NCI-H187 treated with DMSO at 0.1 percent for 48 hours (cell line): Measurements from ENCODE around the gene FAU.
A peak's percentile ranks its signal among the peaks of the same experiment; 100 is the strongest.
"Not testable (repeated sequence)": the region's sequence is repeated elsewhere in the genome, so short reads cannot be mapped to it uniquely, and the experiment has no call there.

Experiments used
- DNase-seq: peaks from one replicate; lab custom pipeline; 2025; lab: John Stamatoyannopoulos, UW

The FAU gene

DNA sequence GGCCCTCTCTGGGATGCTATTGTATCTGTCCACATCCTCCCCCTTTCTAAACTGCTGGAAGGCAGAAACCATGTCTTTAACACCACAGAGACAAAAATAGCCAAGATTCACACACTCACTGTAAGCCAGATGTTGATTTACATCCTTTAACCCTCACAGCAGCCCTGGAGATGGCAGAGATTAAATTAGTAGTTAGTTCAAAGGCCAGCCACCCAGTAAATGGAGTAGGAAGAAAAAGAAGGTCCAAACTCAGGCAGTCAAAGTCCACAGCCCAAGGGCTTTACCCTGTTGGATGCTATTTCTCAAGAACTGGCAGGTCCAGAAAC is 2.3 kb downstream of the FAU start:
- no peak for DNase-seq

DNA sequence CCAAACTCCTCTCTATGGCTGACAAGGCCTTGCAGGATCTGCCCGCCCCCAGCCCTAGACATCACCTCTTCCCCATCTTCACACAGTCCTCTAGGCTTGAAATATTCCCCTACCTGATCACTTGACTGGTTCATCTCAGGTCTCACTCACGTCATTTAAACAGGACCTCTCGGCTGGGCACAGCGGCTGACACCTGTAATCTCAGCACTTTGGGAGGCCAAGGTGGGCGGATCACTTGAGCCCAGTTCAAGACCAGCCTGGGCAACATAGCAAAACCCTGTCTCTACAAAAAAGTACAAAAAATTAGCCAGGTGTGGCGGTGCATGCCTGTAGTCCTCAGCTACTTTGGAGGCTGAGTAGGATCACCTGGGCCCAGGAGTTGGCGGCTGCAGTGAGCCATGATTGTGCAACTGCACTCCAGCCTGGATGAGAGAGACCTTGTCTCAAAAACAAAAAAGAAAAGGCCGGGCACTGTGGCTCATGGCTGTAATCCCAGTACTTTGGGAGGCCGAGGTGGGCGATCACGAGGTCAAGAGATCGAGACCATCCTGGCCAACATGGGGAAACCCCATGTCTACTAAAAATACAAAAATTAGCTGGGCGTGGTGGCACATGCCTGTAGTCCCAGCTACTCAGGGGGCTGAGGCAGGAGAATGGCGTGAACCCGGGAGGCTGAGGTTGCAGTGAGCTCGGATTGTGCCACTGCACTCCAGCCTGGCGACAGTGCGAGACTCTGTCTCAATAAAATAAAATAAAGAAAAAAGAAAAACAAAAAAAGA is 2.9 kb downstream of the FAU start:
- DNase-seq, result not testable (repeated sequence)

DNA sequence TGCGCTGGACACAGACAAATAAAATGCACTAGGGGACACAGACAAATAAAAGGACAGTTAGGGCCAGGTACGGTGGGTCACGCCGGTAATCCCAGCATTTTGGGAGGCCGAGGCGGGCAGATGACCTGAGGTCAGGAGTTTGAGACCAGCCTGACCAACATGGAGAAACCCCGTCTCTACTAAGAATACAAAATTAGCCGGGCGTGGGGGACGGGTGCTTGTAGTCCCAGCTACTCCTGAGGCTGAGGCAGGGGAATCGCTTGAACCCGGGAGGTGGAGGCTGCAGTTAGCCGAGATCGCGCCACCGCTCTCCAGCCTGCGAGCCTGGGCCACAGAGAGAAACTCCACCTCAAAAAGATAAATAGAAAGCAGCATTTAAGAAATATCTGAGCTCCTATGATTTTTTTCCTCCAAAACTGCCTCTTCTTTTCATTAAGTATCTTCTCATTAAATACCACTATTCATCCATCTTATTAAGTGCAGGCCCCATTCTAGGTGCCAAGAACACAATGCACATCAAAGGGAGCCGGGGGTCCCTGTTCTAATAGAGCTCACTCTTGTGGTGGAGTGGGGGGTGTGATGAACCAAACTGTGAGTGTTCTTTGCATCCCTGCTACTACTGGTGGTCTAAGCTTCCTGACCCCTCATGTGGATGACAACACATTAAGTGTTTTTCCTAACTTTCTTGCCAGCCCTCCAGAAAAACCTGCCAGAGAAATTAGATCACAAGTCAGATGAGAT is 3.7 kb downstream of the FAU start:
- DNase-seq, result no peak

DNA sequence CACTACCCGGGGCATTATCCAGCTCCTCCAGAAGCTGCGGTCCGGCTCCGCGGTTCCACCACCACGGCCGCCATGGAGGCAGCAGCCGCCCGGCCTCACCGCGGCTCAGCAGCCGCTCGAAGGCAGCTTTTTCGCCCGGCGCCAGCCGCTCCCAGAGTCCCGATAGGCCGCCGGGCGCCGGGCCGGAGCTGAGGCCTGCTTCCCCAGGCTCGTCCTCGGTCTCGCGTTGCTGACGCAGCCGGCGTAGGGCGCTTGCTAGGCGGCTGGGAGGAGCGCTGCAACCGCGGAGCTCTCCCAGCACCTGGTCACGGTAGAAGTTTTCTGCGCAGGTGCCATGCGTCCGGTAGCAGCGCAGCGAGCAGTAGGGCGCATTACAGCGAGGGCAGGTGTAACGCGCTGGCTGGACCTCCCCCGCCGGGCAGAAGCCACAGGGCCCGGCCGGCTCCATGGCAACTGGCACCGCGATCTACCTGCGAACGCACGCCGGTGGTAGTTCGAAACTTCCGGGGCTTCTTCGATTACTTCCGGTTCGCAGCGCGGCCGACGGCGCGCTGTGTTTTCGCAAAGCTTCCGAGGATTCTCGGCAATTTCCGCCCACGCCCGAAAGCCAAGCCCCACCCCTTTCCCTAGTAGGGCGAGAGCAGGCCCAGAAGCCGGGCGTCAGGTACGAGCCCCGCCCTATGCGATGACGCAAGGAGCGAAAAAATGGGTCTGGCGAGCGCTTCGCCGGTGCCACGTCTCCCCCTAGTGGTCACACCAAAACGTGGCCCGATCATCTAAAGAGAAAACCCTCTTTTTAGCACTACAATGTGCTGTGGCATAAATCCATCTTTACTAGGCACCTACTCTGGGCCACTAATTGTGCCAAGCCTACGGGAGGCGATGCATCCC is 4.5 kb downstream of the FAU start, which contains the start of gene ZNHIT2:
Gene ZNHIT2, minus strand, starts transcription at position 496 of the 891 bp plus-strand sequence. Its CDS starts 48 bp downstream, at position 448.
- peak; percentile 88 for DNase-seq

DNA sequence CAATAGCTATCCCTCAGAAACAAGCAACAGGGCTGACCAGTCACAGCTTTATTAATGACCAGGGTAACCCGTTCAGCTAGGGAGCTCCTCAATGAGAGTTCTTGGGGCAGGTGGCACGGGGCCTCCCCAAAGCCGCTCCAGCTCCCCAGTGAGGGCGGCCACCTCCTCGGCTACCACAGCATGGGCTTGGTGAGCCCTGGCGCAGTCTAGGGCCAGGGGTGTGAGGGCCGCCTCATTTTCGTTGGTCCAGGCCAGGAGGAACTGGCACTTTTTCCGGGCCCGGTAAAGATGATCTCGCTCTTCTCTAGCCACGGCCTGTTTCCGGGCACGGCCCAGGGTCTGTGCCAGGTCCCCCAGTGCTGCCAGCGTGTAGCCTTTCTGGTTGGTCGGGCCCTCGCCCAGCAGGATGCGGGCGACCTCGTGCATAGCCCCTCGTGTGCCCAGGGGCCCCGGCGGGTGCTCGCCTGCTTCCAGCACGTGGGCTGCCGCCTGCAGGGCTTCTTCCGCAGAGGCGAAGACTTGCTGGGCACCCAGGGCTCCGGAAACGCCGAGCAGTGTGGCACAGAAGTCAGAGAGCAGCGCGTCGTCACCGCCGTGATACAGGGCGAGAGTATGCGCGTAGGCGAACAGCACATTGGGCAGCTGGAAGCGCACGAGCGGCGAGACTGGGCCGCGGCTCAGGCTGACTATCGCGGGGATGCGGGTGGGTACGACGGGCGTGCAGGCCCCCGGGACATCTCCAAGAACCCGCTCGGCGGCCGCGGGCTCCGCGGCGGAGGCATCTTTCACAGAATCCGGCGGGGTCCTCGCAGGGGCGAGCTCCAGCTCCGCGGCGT is 5.3 kb downstream of the FAU start:
- no peak for DNase-seq

- no peak for DNase-seq
These were observed 6.4 kb downstream of the FAU start for GRCh38 chr11:65115361-65116082.

DNA sequence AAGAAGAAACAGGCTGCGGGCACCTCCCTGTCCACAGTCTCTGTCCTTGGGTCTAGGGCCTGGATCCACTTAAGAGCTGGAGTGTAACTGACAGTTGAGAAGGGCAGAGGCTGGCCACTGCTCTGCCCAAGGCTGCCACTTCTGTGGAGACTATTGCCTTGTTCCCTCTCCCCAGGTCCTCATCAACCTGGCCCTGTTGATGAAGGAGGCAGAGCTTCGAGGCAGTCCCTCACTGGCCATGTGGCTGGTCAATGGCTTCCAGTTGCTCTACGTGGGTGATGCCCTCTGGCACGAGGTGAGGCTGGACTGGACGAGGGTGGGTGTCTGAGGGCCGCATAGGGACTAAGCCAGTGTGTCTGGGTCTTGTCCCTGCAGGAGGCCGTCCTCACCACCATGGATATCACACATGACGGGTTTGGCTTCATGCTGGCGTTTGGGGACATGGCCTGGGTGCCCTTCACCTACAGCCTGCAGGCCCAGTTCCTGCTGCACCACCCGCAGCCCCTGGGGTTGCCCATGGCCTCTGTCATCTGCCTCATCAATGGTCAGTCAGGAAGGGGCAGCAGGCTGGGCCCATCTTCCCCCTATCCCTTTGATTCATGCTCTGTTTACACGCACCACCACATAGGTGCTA is 7.3 kb downstream of the FAU start:
- no peak for DNase-seq

DNA sequence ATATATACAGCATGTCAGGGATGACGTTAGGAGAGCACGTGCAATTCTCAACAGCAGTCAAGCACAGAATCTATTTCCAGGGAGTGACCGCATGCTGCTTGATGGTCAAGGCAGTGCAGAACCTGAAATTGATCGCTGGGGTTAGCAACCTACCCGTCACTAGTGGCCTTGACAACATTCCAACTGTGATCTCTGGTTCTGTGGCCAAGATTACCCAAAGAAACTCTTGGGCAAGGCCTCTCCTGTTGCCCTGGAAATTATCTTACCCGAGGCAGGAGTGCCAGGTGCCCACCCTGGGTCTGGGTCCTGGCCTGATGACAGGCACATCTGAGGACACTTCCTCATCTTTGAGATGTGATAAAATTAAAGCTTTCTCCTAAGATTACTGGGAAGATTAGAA is 8.1 kb downstream of the FAU start:
- no peak for DNase-seq

GRCh38 chr11:65113361-65113756 is 8.6 kb downstream of the FAU start:
- DNase-seq, result no peak

- no peak for DNase-seq
These were observed 9.2 kb downstream of the FAU start for GRCh38 chr11:65112546-65113360.

- DNase-seq, result peak; percentile 51
These were observed 10.0 kb downstream of the FAU start, which contains the start of gene TM7SF2 for GRCh38 chr11:65111744-65112545. Gene TM7SF2 (plus strand): TSS chr11:65111872. CDS start chr11:65112016, 144 bp downstream.

GRCh38 chr11:65111159-65111743 is 10.7 kb downstream of the FAU start:
- DNase-seq, result no peak

GRCh38 chr11:65110354-65110861 is 11.5 kb downstream of the FAU start:
- peak; percentile 32 for DNase-seq

- DNase-seq, result no peak
These were observed 12.4 kb downstream of the FAU start for GRCh38 chr11:65109231-65110198.

GRCh38 chr11:65108469-65109123 is 13.3 kb downstream of the FAU start:
- no peak for DNase-seq
